Stimulated activated naive CD4-positive, alpha-beta T cell (primary cell): ENCODE results near the gene DNAJC27.

Source experiments
- DNase-seq, 6 experiments: peaks; one replicate each; lab custom pipeline; 2025; lab: John Stamatoyannopoulos, UW

Gene DNAJC27

DNA sequence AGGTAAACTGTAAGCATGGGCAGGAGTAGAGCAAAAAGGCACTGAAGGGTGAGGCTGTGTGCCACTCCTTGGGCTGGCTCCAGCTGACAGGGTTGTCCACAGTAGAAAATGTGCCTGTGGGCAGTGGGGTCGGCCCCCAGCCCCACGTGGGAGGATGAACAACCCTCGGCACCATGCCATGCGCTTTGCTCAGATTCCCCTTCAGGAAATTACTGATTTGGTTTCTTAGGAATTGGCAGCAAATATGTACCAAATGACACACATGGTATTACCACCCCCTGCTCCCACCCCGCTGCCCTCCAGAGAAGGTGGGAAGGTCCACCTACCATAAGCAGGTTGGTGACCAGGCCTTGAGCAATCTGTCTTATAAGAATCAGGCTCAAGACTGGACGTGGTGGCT is 65.3 kb downstream of the DNAJC27 start:
- DNase-seq = no peak

DNA sequence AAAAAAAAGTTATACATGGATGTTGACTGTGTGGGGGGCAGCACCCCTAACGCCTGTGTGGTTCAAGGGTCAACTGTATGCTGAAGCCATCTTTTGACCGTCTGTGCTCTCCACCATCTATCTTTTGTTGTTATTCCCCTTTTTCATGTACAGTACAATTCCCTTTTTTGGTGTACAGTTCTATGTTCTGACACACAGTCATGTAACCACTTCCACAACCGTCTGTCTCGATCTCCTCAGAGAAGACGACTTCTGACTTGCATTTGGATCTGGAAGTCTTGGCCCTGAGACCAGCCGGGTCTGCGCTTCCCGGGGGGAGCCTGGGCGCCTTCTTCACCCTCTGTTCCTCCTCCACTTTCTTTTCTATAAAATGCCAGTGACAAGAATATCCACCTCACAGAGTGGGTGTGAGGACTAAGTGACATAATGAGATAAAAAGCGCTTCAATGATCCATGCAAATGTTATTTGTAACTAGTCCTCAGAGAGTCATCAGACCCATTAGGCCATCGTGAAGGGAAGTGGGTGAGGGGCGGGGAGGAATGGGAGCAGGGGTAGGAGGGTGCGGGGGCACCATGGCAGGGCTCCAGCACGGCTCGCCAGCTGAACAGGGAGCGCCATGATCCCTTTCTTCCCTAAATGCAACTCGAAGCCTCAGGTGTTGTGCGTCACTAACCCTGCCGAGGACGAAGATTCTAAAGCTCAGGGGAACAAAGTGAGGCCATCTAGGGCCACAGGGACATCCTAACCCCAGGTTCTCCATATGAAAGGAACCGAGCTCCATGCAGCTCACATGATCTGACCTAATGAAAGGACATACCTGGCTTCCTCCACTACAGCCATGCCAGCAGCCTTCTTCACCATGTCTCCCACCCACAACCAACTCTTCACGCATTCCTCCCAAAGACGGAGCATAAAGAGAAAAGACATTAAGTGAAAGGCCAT is 68.3 kb downstream of the DNAJC27 start:
- no peak for DNase-seq

DNA sequence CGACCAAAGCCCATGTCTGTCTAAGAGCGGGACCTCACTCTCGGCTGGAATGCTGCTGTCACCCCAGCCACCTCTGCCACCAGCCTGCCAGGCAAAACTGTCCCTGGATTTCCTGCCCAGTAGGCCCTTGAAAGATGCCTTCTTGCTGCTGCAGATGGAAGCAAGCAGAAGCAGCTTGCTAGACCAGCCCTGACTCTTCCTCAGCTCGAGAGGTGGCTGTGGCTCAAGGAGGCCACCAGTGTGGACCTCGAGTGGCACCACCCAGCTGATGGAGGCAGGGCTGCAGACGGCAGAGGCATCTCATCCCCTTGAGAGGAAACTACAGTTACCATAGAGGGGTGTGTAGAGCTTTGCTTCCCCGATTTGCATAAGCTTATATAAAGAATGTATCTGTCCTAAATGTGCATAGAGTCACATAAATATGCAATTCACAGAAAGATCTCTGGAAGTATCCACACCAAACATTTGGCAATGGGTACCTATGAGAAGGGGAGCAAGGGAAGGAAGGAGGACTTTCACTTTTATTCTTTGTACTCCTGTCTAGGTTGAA is 72.3 kb downstream of the DNAJC27 start:
- no peak for DNase-seq

DNA sequence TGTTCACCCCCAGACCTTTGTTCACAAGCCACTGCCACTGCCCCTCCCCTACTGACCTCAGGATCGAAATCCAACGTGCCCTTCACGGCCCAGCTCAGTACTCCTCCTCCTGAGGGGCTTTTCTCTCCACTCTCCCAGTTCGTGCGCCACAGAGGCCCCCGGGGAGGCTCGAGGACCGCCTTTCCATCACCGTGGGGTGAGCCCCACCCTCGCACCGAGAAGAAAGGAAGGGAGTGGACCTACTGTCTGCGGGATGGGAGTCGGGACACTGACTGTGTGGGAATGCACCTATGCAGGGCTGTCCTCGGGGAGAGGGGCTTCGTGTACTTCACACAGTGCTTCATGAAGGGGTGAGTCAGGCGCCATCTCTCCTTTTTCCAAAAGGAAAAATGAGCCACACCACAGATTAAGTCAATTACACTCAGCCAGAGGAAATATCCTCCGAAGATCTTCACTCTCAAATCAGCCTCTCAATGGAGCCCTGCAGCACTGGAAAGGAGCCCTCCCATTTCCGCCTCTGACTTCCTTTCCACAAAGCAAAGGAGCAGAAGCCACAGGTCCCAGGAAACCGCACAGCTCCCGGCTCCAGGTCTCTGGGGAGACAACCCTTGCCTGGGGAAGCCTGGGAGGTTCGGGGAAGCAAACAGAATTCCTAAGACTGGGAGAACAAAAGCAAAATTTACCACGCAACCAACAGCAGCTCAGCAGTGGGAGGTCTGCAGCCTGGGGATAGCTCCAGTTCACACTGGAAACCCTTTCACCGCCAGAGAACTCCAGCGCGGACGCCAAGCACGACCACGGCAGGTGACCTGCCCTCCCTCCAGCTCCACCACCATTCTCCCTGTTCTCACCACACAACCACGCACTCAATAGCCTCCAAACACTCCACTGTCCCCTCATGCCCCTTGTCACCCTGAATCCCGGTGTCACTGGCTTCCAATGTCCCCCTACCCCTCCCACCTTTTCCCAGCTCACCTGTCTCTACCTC is 73.3 kb downstream of the DNAJC27 start:
- DNase-seq = no peak

DNA sequence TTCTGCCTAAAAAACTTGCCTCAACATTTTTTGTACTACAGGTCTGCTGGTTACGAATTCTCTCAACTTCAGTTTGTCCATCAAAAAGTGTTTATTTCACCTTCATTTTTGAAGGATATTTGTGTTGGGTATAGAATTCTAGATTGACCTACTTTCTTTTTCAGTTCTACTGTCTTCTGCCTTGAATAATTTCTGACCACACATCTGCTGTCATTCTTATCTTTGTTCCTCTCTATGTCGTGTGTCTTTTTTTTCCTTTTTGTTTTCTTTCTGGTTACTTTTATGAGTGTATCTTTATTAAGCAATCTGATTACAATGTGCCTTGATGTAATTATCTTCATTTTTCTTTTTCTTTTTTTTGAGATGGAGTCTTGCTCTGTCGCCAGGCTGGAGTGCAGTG is 77.0 kb downstream of the DNAJC27 start:
- no peak for DNase-seq

DNA sequence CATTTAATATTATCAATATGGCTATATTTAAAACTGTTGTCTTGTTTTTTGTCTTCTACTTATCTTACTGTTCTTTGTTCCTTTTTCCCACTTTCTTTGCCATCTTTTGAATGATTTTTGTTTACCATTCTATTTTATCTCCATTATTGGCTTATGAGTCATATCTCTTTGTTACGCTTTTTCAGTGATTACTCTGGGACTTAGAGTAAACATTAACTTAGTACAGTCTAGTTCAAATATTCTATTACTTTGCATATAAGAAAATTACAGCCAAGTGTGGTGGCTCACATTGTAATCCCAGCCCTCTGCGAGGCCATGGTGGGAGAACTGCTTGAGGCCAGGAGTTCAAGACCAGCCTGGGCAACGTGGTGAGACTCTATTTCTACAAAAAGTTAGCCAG is 77.8 kb downstream of the DNAJC27 start:
- no peak for DNase-seq
